Esophagus muscularis mucosa (tissue), 4 donors: ENCODE data around the gene SEPTIN3. TPM values are rescaled to one million over a fixed set of nuclear protein-coding genes. Genes with fewer than 3 reads are reported as not detected.

ENCODE experiments used
- DNase-seq: peaks from one replicate; pipeline ENCODE4 v3.0.0-alpha.2; 2017; ENCODE audit errors: extremely low spot score
- H3K27ac ChIP-seq, 4 donors: fragments of 200-600 bp; sonication (generic); replicated peaks in 1 of 4; 1 replicate in 3 of 4; 2 replicates in 1 of 4; pipeline ENCODE4 v1.5.1; 2016 to 2019; ENCODE audit warnings: mild to moderate bottlenecking in 1 of 4
- H3K27me3 ChIP-seq, 4 donors: fragments of 200-600 bp; sonication (generic); one replicate each; pipeline versions ENCODE4 v1.5.1 to v1.6.0; 2016 to 2019
- H3K36me3 ChIP-seq, 4 donors: fragments of 200-600 bp; sonication (generic); one replicate each; pipeline ENCODE4 v1.5.1; 2016 to 2019
- H3K4me1 ChIP-seq, 4 donors: fragments of 200-600 bp; sonication (generic); one replicate each; pipeline ENCODE4 v1.5.1; 2016 to 2019
- H3K4me3 ChIP-seq, 4 donors: fragments of 200-600 bp; sonication (generic); 1 replicate in 2 of 4; 2 replicates in 2 of 4; pipeline ENCODE4 v1.5.1; 2016 to 2019; ENCODE audit warnings: mild to moderate bottlenecking in 4 of 4, moderate library complexity in 1 of 4
- H3K9me3 ChIP-seq, 4 donors: fragments of 200-600 bp; sonication (generic); 1 replicate in 3 of 4; 2 replicates in 1 of 4; pipeline ENCODE4 v1.5.1; 2016 to 2019
- CTCF ChIP-seq, 3 experiments: fragments of 200-600 bp in 2 of 3; fragments of 450-650 bp in 1 of 3; sonication (generic) in 2 of 3; IDR thresholded peaks; one replicate each; pipeline ENCODE4 v1.5.1; 2017 to 2019; ENCODE audit warnings: antibody characterized with exemption in 3 of 3, mild to moderate bottlenecking in 2 of 3, moderate library complexity in 1 of 3
- EP300 ChIP-seq: sonication (generic); formaldehyde crosslinking; IDR thresholded peaks from one replicate; pipeline ENCODE4 v1.6.1; 2017; ENCODE audit warnings: antibody characterized with exemption
- POLR2A ChIP-seq: fragments of 450-650 bp; IDR thresholded peaks from one replicate; pipeline ENCODE4 v1.6.1; 2017; ENCODE audit warnings: antibody characterized with exemption, moderate library complexity, mild to moderate bottlenecking, low read depth
- POLR2AphosphoS5 ChIP-seq, 2 donors: sonication (generic); formaldehyde crosslinking; IDR thresholded peaks; one replicate each; pipeline ENCODE4 v1.6.1; 2017; ENCODE audit warnings: antibody characterized with exemption in 2 of 2
- WGBS: methylation state at CpG from one replicate; pipeline ENCODE4 v1.1.5; 2018; 5-methylcytosine and 5-hydroxymethylcytosine counted together
- intact Hi-C: fragments of 100-400 bp; cut with DNase I; formaldehyde crosslinking; loops from one replicate; pipeline ENCODE4 v1.15.1; 2023
- total RNA-seq, 4 donors: library from RNA; depleted of rRNA; stranded (reverse); fragments of >200 nt; gene quantifications; one replicate each; pipeline versions ENCODE4 v1.1.0 to v1.2.1, GENCODE V29; 2016

SEPTIN3 gene, protein sequence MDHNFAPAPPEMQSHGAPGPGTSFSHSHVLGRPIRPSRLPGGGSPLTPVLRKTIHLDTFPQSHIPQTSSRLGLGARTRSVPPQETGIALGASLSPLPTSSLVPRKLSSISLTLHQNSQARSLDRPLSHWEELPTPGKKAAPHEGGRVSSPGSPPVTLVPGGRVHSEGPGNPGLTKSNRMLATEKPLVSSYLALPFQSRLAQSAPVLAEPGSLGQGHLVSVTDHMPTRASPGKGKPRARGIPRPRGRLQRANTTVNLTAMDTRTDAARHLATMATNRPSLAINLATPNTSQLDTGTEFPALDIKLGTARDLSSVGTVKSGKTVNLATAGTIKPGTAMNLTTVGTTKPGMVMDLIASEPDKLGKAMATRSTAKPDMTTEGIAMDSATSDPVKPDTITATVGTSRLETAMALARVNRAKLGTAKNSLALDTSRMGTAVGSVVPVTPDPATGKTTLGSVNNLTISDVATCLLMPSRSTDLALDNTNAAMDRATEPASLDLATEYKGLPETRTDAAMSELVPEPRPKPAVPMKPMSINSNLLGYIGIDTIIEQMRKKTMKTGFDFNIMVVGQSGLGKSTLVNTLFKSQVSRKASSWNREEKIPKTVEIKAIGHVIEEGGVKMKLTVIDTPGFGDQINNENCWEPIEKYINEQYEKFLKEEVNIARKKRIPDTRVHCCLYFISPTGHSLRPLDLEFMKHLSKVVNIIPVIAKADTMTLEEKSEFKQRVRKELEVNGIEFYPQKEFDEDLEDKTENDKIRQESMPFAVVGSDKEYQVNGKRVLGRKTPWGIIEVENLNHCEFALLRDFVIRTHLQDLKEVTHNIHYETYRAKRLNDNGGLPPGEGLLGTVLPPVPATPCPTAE
- under 1 TPM; under 0.01 to 0.50 (median 0.36) TPM for total RNA-seq

- WGBS, result 96% methylated on average over 4 of the region's 8 CpGs
- Histone ChIP-seq H3K9me3 (no peaks in the 10 kb centered on the region), H3K27ac (no peak within 1 kb of the TSS), H3K4me3 (no peak within 1 kb of the TSS), H3K27me3 (peaks cover 0 to 40% (median 5%) of the 10 kb centered on the region in 4 donors), H3K4me1 (no peaks in the 10 kb centered on the region), H3K36me3 (no peaks in the 10 kb centered on the region)
- TF ChIP-seq CTCF (IDR thresholded peaks at IDR 0.05) (no peak), POLR2A (no peak), POLR2AphosphoS5 (IDR thresholded peaks at IDR 0.05) (no peak), EP300 (no peak)
- intact Hi-C loops, result loop anchor here (10.0 kb wide), 1 partner anchor 146 kb away; no protein-coding TSS in a partner anchor
- DNase-seq, result no peak
These were observed at the start of gene SEPTIN3 for GRCh38 chr22:41969110-41969646. SEPTIN3 (plus strand) TSS chr22:41969443; CDS start chr22:41971493, 2,050 bp downstream.

- Histone ChIP-seq H3K4me1 (peaks cover 19 to 30% (median 21%) of the 10 kb centered on the region in 4 donors), H3K27ac (no peak overlapping the region), H3K36me3 (no peaks in the 10 kb centered on the region), H3K27me3 (peaks cover 4 to 74% (median 28%) of the 10 kb centered on the region in 4 donors), H3K4me3 (peak overlapping the region; percentile 54 to 60 (median 58)), H3K9me3 (no peaks in the 10 kb centered on the region)
- intact Hi-C loops, result no loop called here
- DNase-seq, result no peak
- no peak for TF ChIP-seq POLR2AphosphoS5 (IDR thresholded peaks at IDR 0.05)
- no peak for TF ChIP-seq CTCF (IDR thresholded peaks at IDR 0.05)
- TF ChIP-seq EP300, result no peak
- no peak for TF ChIP-seq POLR2A
- 73% methylated on average over 13 of the region's 21 CpGs for WGBS
These were observed 48.8 kb upstream of the SEPTIN3 start for GRCh38 chr22:41920271-41920976.

GRCh38 chr22:41922328-41922727, 46.9 kb upstream of the SEPTIN3 start:
- Histone ChIP-seq H3K27ac (no peak overlapping the region), H3K9me3 (no peaks in the 10 kb centered on the region), H3K27me3 (peaks cover 5 to 74% (median 28%) of the 10 kb centered on the region in 4 donors), H3K36me3 (no peaks in the 10 kb centered on the region), H3K4me1 (peaks cover 28 to 40% (median 33%) of the 10 kb centered on the region in 4 donors), H3K4me3 (no peak overlapping the region)
- DNase-seq, result no peak
- TF ChIP-seq POLR2AphosphoS5 (IDR thresholded peaks at IDR 0.05) (no peak), CTCF (IDR thresholded peaks at IDR 0.05) (no peak), EP300 (no peak), POLR2A (no peak)
- 92% methylated on average over 5 of the region's 5 CpGs for WGBS
- intact Hi-C loops, result no loop called here

DNA sequence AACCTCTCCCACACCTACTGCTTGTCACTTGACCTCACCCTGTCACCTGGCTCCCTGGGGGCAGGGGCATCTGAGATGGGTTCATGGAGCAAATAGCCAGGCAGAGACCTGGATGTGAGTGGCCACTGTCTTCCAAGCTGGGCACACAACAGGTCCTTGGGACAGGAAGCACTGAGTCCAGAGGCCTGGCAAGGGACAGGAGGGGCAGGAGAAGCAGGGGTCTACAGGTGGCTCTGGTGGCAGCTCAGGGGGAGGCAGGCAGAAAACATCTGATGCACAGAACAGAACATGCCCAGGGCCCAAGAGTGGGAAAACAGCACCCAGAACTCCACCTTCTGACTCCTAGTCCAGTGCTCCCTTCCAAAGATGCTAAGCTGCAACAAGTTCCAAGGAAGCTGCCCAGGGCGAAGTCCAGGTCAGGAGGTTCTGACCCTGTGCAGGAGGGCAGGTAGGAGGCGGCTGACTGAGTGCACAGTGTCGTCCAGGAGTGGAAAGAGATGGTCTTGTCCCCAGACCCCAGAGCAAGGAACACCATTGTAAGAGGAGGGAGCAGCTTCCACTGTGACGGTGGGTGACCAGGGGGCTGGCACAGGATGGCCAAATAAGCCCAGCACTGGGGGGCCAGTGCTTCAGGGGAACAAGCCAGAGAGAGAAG, 46.2 kb upstream of the SEPTIN3 start:
- WGBS, result 97% methylated on average over 3 of the region's 4 CpGs
- no peaks in the 10 kb centered on the region for H3K9me3 ChIP-seq

More for the DNA sequence above, 46.2 kb upstream of the SEPTIN3 start:
- peaks cover 24 to 38% (median 33%) of the 10 kb centered on the region in 4 donors for H3K4me1 ChIP-seq
- DNase-seq, result no peak
- peaks cover 5 to 69% (median 24%) of the 10 kb centered on the region in 4 donors for H3K27me3 ChIP-seq
- no peak overlapping the region for H3K27ac ChIP-seq
- intact Hi-C loops, result no loop called here
- no peaks in the 10 kb centered on the region for H3K36me3 ChIP-seq
- H3K4me3 ChIP-seq, result no peak overlapping the region
- no peak for TF ChIP-seq CTCF (IDR thresholded peaks at IDR 0.05)
- no peak for TF ChIP-seq POLR2AphosphoS5 (IDR thresholded peaks at IDR 0.05)
- no peak for TF ChIP-seq EP300
- no peak for TF ChIP-seq POLR2A
